Stimulated activated CD8-positive, alpha-beta memory T cell treated with anti-CD3 and anti-CD28 coated beads, Interleukin-7, amount 100 ng/mL, for 1 hour (primary cell): ENCODE data around the gene GPR15.
"Not testable (repeated sequence)": the region's sequence is repeated elsewhere in the genome, so short reads cannot be mapped to it uniquely, and the experiment has no call there.

Experiments used
- DNase-seq, 2 donors: peaks; one replicate each; pipeline ENCODE4 v3.0.0-alpha.2; 2020; ENCODE audit warnings: low read depth in 2 of 2

Gene GPR15

GRCh38 chr3:98558100-98558827 lies 26.5 kb downstream of the GPR15 start:
- no peak for DNase-seq

GRCh38 chr3:98559769-98560168 lies 28.0 kb downstream of the GPR15 start:
- DNase-seq = not testable (repeated sequence)

- DNase-seq = no peak
These were observed 29.1 kb downstream of the GPR15 start for GRCh38 chr3:98560911-98561310.

GRCh38 chr3:98561727-98562521 lies 30.1 kb downstream of the GPR15 start:
- no peak for DNase-seq

- no peak for DNase-seq
These were observed 32.0 kb downstream of the GPR15 start for GRCh38 chr3:98563661-98564281.

GRCh38 chr3:98564282-98565005 lies 32.7 kb downstream of the GPR15 start:
- DNase-seq = no peak

GRCh38 chr3:98565237-98565643 lies 33.5 kb downstream of the GPR15 start:
- DNase-seq = no peak

- no peak for DNase-seq
These were observed 34.1 kb downstream of the GPR15 start for GRCh38 chr3:98565843-98566242.

GRCh38 chr3:98567666-98568270 lies 36.0 kb downstream of the GPR15 start:
- no peak for DNase-seq

GRCh38 chr3:98568402-98568801 lies 36.6 kb downstream of the GPR15 start:
- DNase-seq = no peak

- no peak for DNase-seq
These were observed 41.5 kb downstream of the GPR15 start for GRCh38 chr3:98573181-98573728.

GRCh38 chr3:98574132-98574531 lies 42.4 kb downstream of the GPR15 start:
- DNase-seq = no peak

GRCh38 chr3:98577178-98577895 lies 45.6 kb downstream of the GPR15 start:
- DNase-seq = no peak

GRCh38 chr3:98580401-98581386 lies 48.9 kb downstream of the GPR15 start:
- no peak for DNase-seq

- DNase-seq = no peak
These were observed 49.7 kb downstream of the GPR15 start for GRCh38 chr3:98581474-98581873.

GRCh38 chr3:98582042-98582441 lies 50.3 kb downstream of the GPR15 start:
- DNase-seq = no peak

- no peak for DNase-seq
These were observed 52.0 kb downstream of the GPR15 start for GRCh38 chr3:98583766-98584165.
